H9 (cell line): ENCODE measurements around the gene ELOVL6. TPM values are rescaled to one million over a fixed set of nuclear protein-coding genes. Genes with fewer than 3 reads are reported as not detected.

Source experiments
- DNase-seq: peaks from one replicate; pipeline ENCODE4 v3.0.0-alpha.2; 2017
- H2AFZ ChIP-seq: one replicate; pipeline ENCODE4 v1.6.1; 2013; ENCODE audit warnings: mild to moderate bottlenecking, low read length, control low read depth, moderate library complexity
- H2AK5ac ChIP-seq: 2 replicates; pipeline ENCODE4 v1.6.1; 2013; ENCODE audit warnings: low read length, control low read depth, mixed read lengths; ENCODE audit not compliant: insufficient read length
- H2BK120ac ChIP-seq: one replicate; pipeline ENCODE4 v1.6.1; 2013; ENCODE audit warnings: low read depth, mild to moderate bottlenecking, low read length, control low read depth, inconsistent platforms; ENCODE audit not compliant: poor library complexity, severe bottlenecking
- H2BK12ac ChIP-seq: 2 replicates; pipeline ENCODE4 v1.6.1; 2013; ENCODE audit warnings: low read length, control low read depth, mixed read lengths, low read depth; ENCODE audit not compliant: insufficient read length
- H2BK15ac ChIP-seq: 2 replicates; pipeline ENCODE4 v1.6.1; 2013; ENCODE audit warnings: low read depth, low read length, control low read depth
- H2BK20ac ChIP-seq: one replicate; pipeline ENCODE4 v1.6.1; 2013; ENCODE audit warnings: low read depth, mild to moderate bottlenecking, low read length, control low read depth, inconsistent platforms; ENCODE audit not compliant: poor library complexity, severe bottlenecking
- H2BK5ac ChIP-seq: 2 replicates; pipeline ENCODE4 v1.6.1; 2013; ENCODE audit warnings: low read length, control low read depth, mixed read lengths; ENCODE audit not compliant: insufficient read length
- H3K14ac ChIP-seq: 2 replicates; pipeline ENCODE4 v1.6.1; 2013; ENCODE audit warnings: low read length, control low read depth; ENCODE audit not compliant: insufficient read depth
- H3K18ac ChIP-seq: 2 replicates; pipeline ENCODE4 v1.6.1; 2013; ENCODE audit warnings: low read depth, mild to moderate bottlenecking, mixed read lengths, low read length, control low read depth; ENCODE audit not compliant: insufficient read length
- H3K23ac ChIP-seq: 2 replicates; pipeline ENCODE4 v1.6.1; 2013; ENCODE audit warnings: low read length, control low read depth, mixed read lengths, low read depth; ENCODE audit not compliant: insufficient read length
- H3K23me2 ChIP-seq: 2 replicates; pipeline ENCODE4 v1.6.1; 2013; ENCODE audit warnings: low read depth, mild to moderate bottlenecking, mixed read lengths, low read length, control low read depth; ENCODE audit not compliant: insufficient read length, poor library complexity, severe bottlenecking
- H3K27ac ChIP-seq: 2 replicates; pipeline ENCODE4 v1.5.1; 2013; ENCODE audit warnings: low read length, control low read depth, mixed read lengths, low read depth; ENCODE audit not compliant: insufficient read length
- H3K27me3 ChIP-seq: 2 replicates; pipeline ENCODE4 v1.6.1; 2013; ENCODE audit warnings: low read length, control low read depth, inconsistent platforms; ENCODE audit not compliant: insufficient read depth
- H3K4ac ChIP-seq: 2 replicates; pipeline ENCODE4 v1.6.1; 2013; ENCODE audit warnings: low read depth, mild to moderate bottlenecking, control low read depth, inconsistent platforms, low read length, moderate library complexity
- H3K4me1 ChIP-seq: 2 replicates; pipeline ENCODE4 v1.6.1; 2013; ENCODE audit warnings: low read length, control low read depth, inconsistent platforms; ENCODE audit not compliant: insufficient read depth
- H3K4me2 ChIP-seq: 2 replicates; pipeline ENCODE4 v1.6.1; 2013; ENCODE audit warnings: low read length, control low read depth, mixed read lengths; ENCODE audit not compliant: insufficient read length, insufficient read depth
- H3K56ac ChIP-seq: 2 replicates; pipeline ENCODE4 v1.6.1; 2013; ENCODE audit warnings: low read depth, mild to moderate bottlenecking, mixed read lengths, low read length, control low read depth; ENCODE audit not compliant: insufficient read length
- H3K79me1 ChIP-seq: 2 replicates; pipeline ENCODE4 v1.6.1; 2013; ENCODE audit warnings: low read depth, mild to moderate bottlenecking, moderate library complexity, low read length, control low read depth, inconsistent platforms; ENCODE audit not compliant: insufficient read depth, poor library complexity, severe bottlenecking
- H3K79me2 ChIP-seq: 2 replicates; pipeline ENCODE4 v1.6.1; 2013; ENCODE audit warnings: low read length, control low read depth, inconsistent platforms; ENCODE audit not compliant: insufficient read depth
- H3K9ac ChIP-seq: 2 replicates; pipeline ENCODE4 v1.6.1; 2013; ENCODE audit warnings: low read length, control low read depth, mixed read lengths; ENCODE audit not compliant: insufficient read length; ENCODE audit errors: extremely low read depth
- H3K9me3 ChIP-seq: one replicate; pipeline ENCODE4 v1.6.1; 2013; ENCODE audit warnings: low read depth, low read length, inconsistent platforms; ENCODE audit not compliant: control insufficient read depth
- H3T11ph ChIP-seq: one replicate; pipeline ENCODE4 v1.6.1; 2013; ENCODE audit warnings: mild to moderate bottlenecking, low read length, control low read depth, inconsistent platforms
- H4K20me1 ChIP-seq: one replicate; pipeline ENCODE4 v1.6.1; 2013; ENCODE audit not compliant: control insufficient read depth, insufficient read length, insufficient read depth
- H4K5ac ChIP-seq: 2 replicates; pipeline ENCODE4 v1.6.1; 2013; ENCODE audit warnings: low read depth, mild to moderate bottlenecking, mixed read lengths, low read length, control low read depth; ENCODE audit not compliant: insufficient read length
- H4K8ac ChIP-seq: replicated peaks from 2 replicates; pipeline ENCODE4 v1.6.1; 2013; ENCODE audit warnings: low read length, control low read depth, mixed read lengths, low read depth; ENCODE audit not compliant: insufficient read length
- H4K91ac ChIP-seq: 2 replicates; pipeline ENCODE4 v1.6.1; 2013; ENCODE audit warnings: low read depth, mild to moderate bottlenecking, moderate library complexity, mixed read lengths, low read length, control low read depth; ENCODE audit not compliant: insufficient read length
- H3K27ac Mint-ChIP-seq, 3 experiments: 2 replicates in 2 of 3; 3 replicates in 1 of 3; pipeline ENCODE4 v1.8.0; 2020 to 2021; ENCODE audit warnings: mixed read lengths in 3 of 3, mild to moderate bottlenecking in 1 of 3, moderate library complexity in 1 of 3
- H3K27me3 Mint-ChIP-seq: 2 replicates; pipeline ENCODE4 v1.8.0; 2021; ENCODE audit warnings: low read depth, mild to moderate bottlenecking, moderate library complexity, mixed read lengths
- H3K36me3 Mint-ChIP-seq, 3 experiments: 2 replicates in 2 of 3; 3 replicates in 1 of 3; pipeline ENCODE4 v1.8.0; 2020 to 2021; ENCODE audit warnings: low read depth in 3 of 3, mixed read lengths in 3 of 3; ENCODE audit not compliant: insufficient read depth in 1 of 3
- H3K4me1 Mint-ChIP-seq, 2 experiments: 2 replicates each; pipeline ENCODE4 v1.8.0; 2020; ENCODE audit warnings: mixed read lengths in 2 of 2
- H3K4me3 Mint-ChIP-seq, 2 experiments: 2 replicates in 1 of 2; 3 replicates in 1 of 2; pipeline ENCODE4 v1.8.0; 2020 to 2021; ENCODE audit warnings: mild to moderate bottlenecking in 2 of 2, mixed read lengths in 2 of 2, moderate library complexity in 1 of 2
- H3K9me3 Mint-ChIP-seq, 2 experiments: 2 replicates in 1 of 2; 3 replicates in 1 of 2; pipeline ENCODE4 v1.8.0; 2020; ENCODE audit warnings: mild to moderate bottlenecking in 2 of 2, mixed read lengths in 2 of 2, moderate library complexity in 1 of 2
- total RNA-seq: library from RNA; stranded (reverse); gene quantifications from 2 replicates; pipeline ENCODE4 v1.2.1, GENCODE V29; 2021
- TF ChIP-seq, protein P1 (sequence below): fragments of 200-600 bp; sonication (generic); conservative IDR thresholded peaks from 3 replicates; pipeline ENCODE4 v1.8.0; 2021; ENCODE audit warnings: antibody characterized with exemption, mild to moderate bottlenecking

Gene ELOVL6
- total RNA-seq, 1 experiment from 2014 or later = 64.6 TPM

DNA sequence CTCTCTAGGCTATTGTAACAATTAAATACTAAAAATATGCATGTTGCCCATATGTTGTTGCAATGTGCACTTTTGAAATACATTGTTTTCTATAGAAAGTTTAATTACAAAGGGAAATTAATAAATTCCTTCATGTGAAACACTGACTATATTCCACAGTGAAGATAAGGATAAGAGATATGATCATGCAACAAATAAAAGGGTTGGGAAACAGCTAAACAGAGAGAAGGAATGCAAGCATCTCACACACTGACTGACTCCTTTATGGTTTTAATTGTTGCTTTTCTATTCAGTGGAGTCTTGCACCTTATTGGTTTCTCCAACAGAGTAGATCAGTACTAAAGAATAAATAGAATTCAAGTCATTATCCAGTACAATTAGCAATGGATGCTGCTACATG is 37.8 kb downstream of the ELOVL6 start:
- Mint-ChIP-seq H3K4me1 (peaks cover 2 to 6% of the 10 kb centered on the region in 2 experiments), H3K27me3 (no peaks in the 10 kb centered on the region), H3K4me3 (no peak overlapping the region), H3K9me3 (no peaks in the 10 kb centered on the region), H3K27ac (no peak overlapping the region), H3K36me3 (peaks cover 0 to 18% (median 0%) of the 10 kb centered on the region in 3 experiments; a peak in 2 of 7 replicates)
- Histone ChIP-seq H2AK5ac (no peak overlapping the region), H2BK15ac (no peak overlapping the region), H2BK12ac (no peak overlapping the region), H3K27me3 (no peaks in the 10 kb centered on the region), H3K14ac (no peak overlapping the region), H3T11ph (no peak overlapping the region), H3K23ac (no peak overlapping the region), H3K4ac (no peak overlapping the region), H3K27ac (no peak overlapping the region), H3K9ac (no peak overlapping the region), H2BK120ac (no peak overlapping the region), H3K23me2 (no peaks in the 10 kb centered on the region), H2AFZ (no peak overlapping the region), H3K79me2 (peaks cover 3% of the 10 kb centered on the region; the same call in 1 of the 2 replicates), H4K91ac (no peak overlapping the region), H3K79me1 (no peaks in the 10 kb centered on the region), H3K4me2 (no peak overlapping the region), H3K9me3 (no peaks in the 10 kb centered on the region), H3K18ac (no peak overlapping the region), H4K5ac (no peak overlapping the region), H3K4me1 (no peaks in the 10 kb centered on the region), H4K8ac (no peak overlapping the region), H2BK20ac (no peak overlapping the region), H2BK5ac (no peak overlapping the region), H4K20me1 (no peaks in the 10 kb centered on the region), H3K56ac (no peak overlapping the region)
- TF ChIP-seq, protein P1, sequence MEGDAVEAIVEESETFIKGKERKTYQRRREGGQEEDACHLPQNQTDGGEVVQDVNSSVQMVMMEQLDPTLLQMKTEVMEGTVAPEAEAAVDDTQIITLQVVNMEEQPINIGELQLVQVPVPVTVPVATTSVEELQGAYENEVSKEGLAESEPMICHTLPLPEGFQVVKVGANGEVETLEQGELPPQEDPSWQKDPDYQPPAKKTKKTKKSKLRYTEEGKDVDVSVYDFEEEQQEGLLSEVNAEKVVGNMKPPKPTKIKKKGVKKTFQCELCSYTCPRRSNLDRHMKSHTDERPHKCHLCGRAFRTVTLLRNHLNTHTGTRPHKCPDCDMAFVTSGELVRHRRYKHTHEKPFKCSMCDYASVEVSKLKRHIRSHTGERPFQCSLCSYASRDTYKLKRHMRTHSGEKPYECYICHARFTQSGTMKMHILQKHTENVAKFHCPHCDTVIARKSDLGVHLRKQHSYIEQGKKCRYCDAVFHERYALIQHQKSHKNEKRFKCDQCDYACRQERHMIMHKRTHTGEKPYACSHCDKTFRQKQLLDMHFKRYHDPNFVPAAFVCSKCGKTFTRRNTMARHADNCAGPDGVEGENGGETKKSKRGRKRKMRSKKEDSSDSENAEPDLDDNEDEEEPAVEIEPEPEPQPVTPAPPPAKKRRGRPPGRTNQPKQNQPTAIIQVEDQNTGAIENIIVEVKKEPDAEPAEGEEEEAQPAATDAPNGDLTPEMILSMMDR = no peak
- DNase-seq = no peak
